IMR-90 (cell line): ENCODE data around the gene URB2. TPM values are rescaled to one million over a fixed set of nuclear protein-coding genes. Genes with fewer than 3 reads are reported as not detected.

Experiments
- ATAC-seq: fragments of 200-7000 bp; cut with Tn5 transposase; 2 replicates; pipeline ENCODE4 v1.9.1; 2020; ENCODE audit warnings: low read depth, mild to moderate bottlenecking, moderate library complexity
- BruUV-seq: library from RNA; stranded (reverse); fragments of 400-500 nt; replicated peaks from 2 replicates; lab custom pipeline; 2021; lab: Mats Ljungman, UMichigan
- CTCF ChIA-PET: fragments of 300-600 bp; formaldehyde crosslinking; extraction: SDS; loops from one replicate; lab custom pipeline; 2021; ENCODE audit warnings: antibody characterized with exemption; lab: Yijun Ruan, JAX
- POLR2A ChIA-PET: fragments of 300-600 bp; sonication (Branson Sonifier 250); formaldehyde crosslinking; loops from one replicate; lab custom pipeline; 2022; ENCODE audit warnings: antibody characterized with exemption; ENCODE audit not compliant: unreplicated experiment; lab: Charles Lee
- DNase-seq: peaks from one replicate; pipeline ENCODE4 v3.0.0; 2013
- H2AFZ ChIP-seq: replicated peaks from 2 replicates; pipeline ENCODE3; 2013; ENCODE audit warnings: low read length, mild to moderate bottlenecking; ENCODE audit not compliant: poor library complexity
- H2AK5ac ChIP-seq: 2 replicates; pipeline ENCODE4 v1.6.1; 2013; ENCODE audit warnings: low read depth, low read length, inconsistent platforms
- H2AK9ac ChIP-seq: replicated peaks from 2 replicates; pipeline ENCODE3; 2013; ENCODE audit warnings: mild to moderate bottlenecking, low read depth, low read length, moderate library complexity; ENCODE audit not compliant: poor library complexity
- H2BK120ac ChIP-seq: 2 replicates; pipeline ENCODE4 v1.6.1; 2013; ENCODE audit warnings: low read depth, low read length, inconsistent platforms
- H2BK15ac ChIP-seq: 3 replicates; pipeline ENCODE4 v1.6.1; 2013; ENCODE audit warnings: low read depth, low read length, inconsistent platforms
- H2BK20ac ChIP-seq: 2 replicates; pipeline ENCODE4 v1.6.1; 2013; ENCODE audit warnings: low read depth, mild to moderate bottlenecking, inconsistent platforms, low read length, moderate library complexity
- H2BK5ac ChIP-seq: 2 replicates; pipeline ENCODE4 v1.6.1; 2013; ENCODE audit warnings: mild to moderate bottlenecking, low read depth, low read length, inconsistent platforms; ENCODE audit not compliant: poor library complexity, severe bottlenecking
- H3K14ac ChIP-seq: replicated peaks from 2 replicates; pipeline ENCODE4 v1.6.1; 2013; ENCODE audit warnings: low read depth, low read length, inconsistent platforms
- H3K18ac ChIP-seq: 2 replicates; pipeline ENCODE4 v1.6.1; 2013; ENCODE audit warnings: low read depth, low read length, control low read depth
- H3K23ac ChIP-seq: 2 replicates; pipeline ENCODE4 v1.6.1; 2013; ENCODE audit warnings: low read depth, low read length, inconsistent platforms
- H3K27ac ChIP-seq: 2 replicates; pipeline ENCODE4 v1.5.1; 2013; ENCODE audit warnings: mild to moderate bottlenecking, control low read depth, low read length; ENCODE audit not compliant: insufficient read depth
- H3K27me3 ChIP-seq: 2 replicates; pipeline ENCODE4 v1.6.1; 2013; ENCODE audit warnings: low read length; ENCODE audit not compliant: control insufficient read depth, insufficient read depth
- H3K36me3 ChIP-seq: 2 replicates; pipeline ENCODE4 v1.6.1; 2013; ENCODE audit warnings: low read length, mixed read lengths; ENCODE audit not compliant: control insufficient read depth, insufficient read depth
- H3K4ac ChIP-seq: 2 replicates; pipeline ENCODE4 v1.6.1; 2013; ENCODE audit warnings: low read depth, low read length, inconsistent platforms
- H3K4me1 ChIP-seq: 2 replicates; pipeline ENCODE4 v1.6.1; 2013; ENCODE audit warnings: low read length, mixed read lengths; ENCODE audit not compliant: control insufficient read depth, insufficient read depth
- H3K4me2 ChIP-seq: 2 replicates; pipeline ENCODE4 v1.6.1; 2013; ENCODE audit warnings: low read depth, mild to moderate bottlenecking, control low read depth, low read length, moderate library complexity
- H3K4me3 ChIP-seq: 2 replicates; pipeline ENCODE4 v1.5.1; 2013; ENCODE audit warnings: low read depth, mild to moderate bottlenecking, control low read depth, low read length, moderate library complexity; ENCODE audit not compliant: insufficient read depth
- H3K56ac ChIP-seq: 2 replicates; pipeline ENCODE4 v1.6.1; 2013; ENCODE audit warnings: low read length, inconsistent platforms; ENCODE audit not compliant: insufficient read depth; ENCODE audit errors: extremely low read depth
- H3K79me1 ChIP-seq, 2 experiments: 2 replicates each; pipeline ENCODE4 v1.6.1; 2013; ENCODE audit warnings: low read length in 2 of 2, inconsistent platforms in 1 of 2, low read depth in 1 of 2
- H3K9ac ChIP-seq: 2 replicates; pipeline ENCODE4 v1.6.1; 2013; ENCODE audit warnings: low read depth, low read length, control low read depth
- H3K9me1 ChIP-seq: 2 replicates; pipeline ENCODE4 v1.6.1; 2013; ENCODE audit warnings: low read length, inconsistent platforms; ENCODE audit not compliant: insufficient read depth
- H3K9me3 ChIP-seq: 2 replicates; pipeline ENCODE4 v1.6.1; 2013; ENCODE audit warnings: low read length; ENCODE audit not compliant: control insufficient read depth, insufficient read depth
- H4K20me1 ChIP-seq: 2 replicates; pipeline ENCODE4 v1.6.1; 2013; ENCODE audit warnings: low read length, inconsistent platforms; ENCODE audit not compliant: insufficient read depth
- H4K5ac ChIP-seq: 2 replicates; pipeline ENCODE4 v1.6.1; 2013; ENCODE audit warnings: mild to moderate bottlenecking, low read depth, low read length, control low read depth
- H4K8ac ChIP-seq, 2 experiments: 2 replicates each; pipeline ENCODE4 v1.6.1; 2013; ENCODE audit warnings: low read depth in 2 of 2, low read length in 2 of 2, control low read depth in 1 of 2, inconsistent platforms in 1 of 2
- H4K91ac ChIP-seq: 2 replicates; pipeline ENCODE4 v1.6.1; 2013; ENCODE audit warnings: low read depth, low read length, inconsistent platforms; ENCODE audit not compliant: insufficient read depth
- CEBPB ChIP-seq: IDR thresholded peaks from 2 replicates; pipeline ENCODE4 v1.6.1; 2012; ENCODE audit warnings: low read depth, low read length, improper control_type of control experiment
- MAFK ChIP-seq: IDR thresholded peaks from 2 replicates; pipeline ENCODE4 v1.6.1; 2012; ENCODE audit warnings: low read depth, low read length, improper control_type of control experiment
- WGBS, 2 experiments: methylation state at CpG; one replicate each; pipeline versions ENCODE4 v1.1.5 to v1.1.7; 2013; ENCODE audit warnings: missing lambda C conversion rate in 2 of 2; ENCODE audit not compliant: insufficient read length in 1 of 2; ENCODE audit errors: extremely low coverage in 2 of 2; 5-methylcytosine and 5-hydroxymethylcytosine counted together
- dilution Hi-C: fragments of 300-500 bp; cut with HindIII; formaldehyde crosslinking; loops from one replicate; pipeline ENCODE4 v1.14.3; 2018; ENCODE audit warnings: low sequenced_read_pairs; ENCODE audit not compliant: unreplicated experiment
- in situ Hi-C: fragments of 300-500 bp; cut with MboI; formaldehyde crosslinking; loops from 3 replicates; pipeline ENCODE4 v1.14.3; 2019; ENCODE audit warnings: low sequenced_read_pairs, inconsistent platforms, mixed read lengths
- intact Hi-C: fragments of 100-400 bp; cut with micrococcal nuclease; formaldehyde crosslinking; loops from 2 replicates; pipeline ENCODE4 v1.10.0; 2022
- polyA plus RNA-seq, 3 experiments: library from polyadenylated mRNA; depleted of rRNA; stranded (reverse); fragments of >200 nt; gene quantifications; 2 replicates each; pipeline ENCODE4 v1.2.3, GENCODE V29; 2012; ENCODE audit warnings: low replicate concordance in 1 of 3
- total RNA-seq: library from RNA; depleted of rRNA; stranded (reverse); fragments of >200 nt; gene quantifications from 2 replicates; pipeline ENCODE4 v1.2.3, GENCODE V29; 2012

Gene URB2
- total and polyA plus RNA-seq, 2 of the 4 experiments (the other 2 are of a cell fraction) = 5.9 to 15.4 TPM

- H2BK120ac ChIP-seq = no peak overlapping the region
- no peak overlapping the region for H2AK5ac ChIP-seq
- no peak overlapping the region for H3K4ac ChIP-seq
- TF ChIP-seq CEBPB (no peak), MAFK (peak; percentile 54)
- no peak overlapping the region for H3K4me2 ChIP-seq
- H2AK9ac ChIP-seq = no peak overlapping the region
- no peak overlapping the region for H2BK5ac ChIP-seq
- no peak overlapping the region for H2AFZ ChIP-seq
- CTCF ChIA-PET = no interaction called here
- no peak overlapping the region for H2BK15ac ChIP-seq
- H3K56ac ChIP-seq = no peak overlapping the region
- no peak overlapping the region for H3K23ac ChIP-seq
- H3K79me1 ChIP-seq = peaks cover 14 to 15% of the 10 kb centered on the region in 2 experiments
- H3K9me1 ChIP-seq = no peaks in the 10 kb centered on the region
- intact Hi-C loops = no loop called here
- no CpG with 5 or more reads among the region's 7 CpGs for WGBS, 2 experiments
- no peaks in the 10 kb centered on the region for H3K27me3 ChIP-seq
- no peak overlapping the region for H4K91ac ChIP-seq
- no peaks in the 10 kb centered on the region for H3K9me3 ChIP-seq
- no peaks in the 10 kb centered on the region for H3K4me1 ChIP-seq
- DNase-seq (no peak), ATAC-seq (no peak)
- POLR2A ChIA-PET = no interaction called here
- H3K4me3 ChIP-seq = no peak overlapping the region
- no peak overlapping the region for H3K18ac ChIP-seq
- peaks cover 3% of the 10 kb centered on the region; the same call in 1 of the 2 replicates for H4K20me1 ChIP-seq
- no peak overlapping the region for H3K9ac ChIP-seq
- no peak overlapping the region for H3K27ac ChIP-seq
- no peak overlapping the region for H3K14ac ChIP-seq
- no peak overlapping the region for H4K5ac ChIP-seq
- H4K8ac ChIP-seq = no peak overlapping the region
- no TSS peak for BruUV-seq
- in situ Hi-C loops = no loop called here
- no peak overlapping the region for H2BK20ac ChIP-seq
- dilution Hi-C loops = no loop called here
- peaks cover 30% of the 10 kb centered on the region for H3K36me3 ChIP-seq
Measured at GRCh38 chr1:229603371-229604005, 22.6 kb upstream of the URB2 start.
